ENCODE results near the gene ZNF467.

ZNF467 gene

GRCh38 chr7:149732611-149733010, 40.8 kb downstream of the ZNF467 start:
- no peak for DNase-seq (ENCODE audit: low read depth, low spot score)

GRCh38 chr7:149732111-149732561, 41.3 kb downstream of the ZNF467 start:
- no peak for DNase-seq (ENCODE audit: low read depth, low spot score)
- no peak overlapping the region for H3K27ac ChIP-seq

More at GRCh38 chr7:149732611-149733010, 40.8 kb downstream of the ZNF467 start:
- H3K27ac ChIP-seq, result no peak overlapping the region

- no peak for DNase-seq (ENCODE audit: low read depth, low spot score)
- H3K27ac ChIP-seq, result no peak overlapping the region
Observed at GRCh38 chr7:149731207-149731955, 42.0 kb downstream of the ZNF467 start.

GRCh38 chr7:149729983-149730801, 43.2 kb downstream of the ZNF467 start:
- DNase-seq (ENCODE audit: low read depth, low spot score), result no peak
- no peak overlapping the region for H3K27ac ChIP-seq

GRCh38 chr7:149729586-149729982, 43.8 kb downstream of the ZNF467 start:
- H3K27ac ChIP-seq, result no peak overlapping the region
- DNase-seq (ENCODE audit: low read depth, low spot score), result no peak

- DNase-seq (ENCODE audit: low read depth, low spot score), result no peak
- no peak overlapping the region for H3K27ac ChIP-seq
Observed at GRCh38 chr7:149728491-149729375, 44.7 kb downstream of the ZNF467 start.

GRCh38 chr7:149727899-149728476, 45.4 kb downstream of the ZNF467 start:
- no peak overlapping the region for H3K27ac ChIP-seq
- DNase-seq (ENCODE audit: low read depth, low spot score), result no peak

- no peak overlapping the region for H3K27ac ChIP-seq
- DNase-seq (ENCODE audit: low read depth, low spot score), result no peak
Observed at GRCh38 chr7:149727053-149727898, 46.1 kb downstream of the ZNF467 start.

- no peak for DNase-seq (ENCODE audit: low read depth, low spot score)
Observed at GRCh38 chr7:149725916-149726315, 47.5 kb downstream of the ZNF467 start.

GRCh38 chr7:149725426-149725821, 48.0 kb downstream of the ZNF467 start:
- no peak overlapping the region for H3K27ac ChIP-seq
- DNase-seq (ENCODE audit: low read depth, low spot score), result no peak

More at GRCh38 chr7:149725916-149726315, 47.5 kb downstream of the ZNF467 start:
- no peak overlapping the region for H3K27ac ChIP-seq

- H3K27ac ChIP-seq, result no peak overlapping the region
Observed at GRCh38 chr7:149724661-149725425, 48.5 kb downstream of the ZNF467 start.

GRCh38 chr7:149723795-149724495, 49.4 kb downstream of the ZNF467 start:
- no peak overlapping the region for H3K27ac ChIP-seq
- DNase-seq (ENCODE audit: low read depth, low spot score), result no peak

More at GRCh38 chr7:149724661-149725425, 48.5 kb downstream of the ZNF467 start:
- no peak for DNase-seq (ENCODE audit: low read depth, low spot score)

GRCh38 chr7:149723082-149723767, 50.2 kb downstream of the ZNF467 start:
- H3K27ac ChIP-seq, result no peak overlapping the region
- no peak for DNase-seq (ENCODE audit: low read depth, low spot score)

GRCh38 chr7:149722356-149722957, 50.9 kb downstream of the ZNF467 start:
- H3K27ac ChIP-seq, result no peak overlapping the region
- no peak for DNase-seq (ENCODE audit: low read depth, low spot score)

- no peak for DNase-seq (ENCODE audit: low read depth, low spot score)
- no peak overlapping the region for H3K27ac ChIP-seq
Observed at GRCh38 chr7:149721084-149721601, 52.2 kb downstream of the ZNF467 start.

- H3K27ac ChIP-seq, result no peak overlapping the region
- DNase-seq (ENCODE audit: low read depth, low spot score), result no peak
Observed at GRCh38 chr7:149720372-149721083, 52.9 kb downstream of the ZNF467 start.

Data from epithelial cell of prostate (primary cell).